Measurements from ENCODE around the gene EIF4A3.
"Not testable (repeated sequence)": the region's sequence is repeated elsewhere in the genome, so short reads cannot be mapped to it uniquely, and the experiment has no call there.

The EIF4A3 gene

GRCh38 chr17:80091376-80091775 lies 55.6 kb downstream of the EIF4A3 start:
- H4K20me1 ChIP-seq (ENCODE audit: insufficient read depth, low read length): no peaks in the 10 kb centered on the region
- no peak overlapping the region for H2AFZ ChIP-seq (ENCODE audit: low read length)
- no peaks in the 10 kb centered on the region for H3K4me1 ChIP-seq (ENCODE audit: insufficient read depth, low read length, severe bottlenecking)
- H3K36me3 ChIP-seq (ENCODE audit: insufficient read depth, low read length): no peaks in the 10 kb centered on the region
- H3F3A ChIP-seq (ENCODE audit: insufficient read depth, low read length): no peaks in the 10 kb centered on the region
- H3K9ac ChIP-seq (ENCODE audit: low read length): no peak overlapping the region
- no peak for TF ChIP-seq CTCF (IDR thresholded peaks at IDR 0.05; ENCODE audit: low read length)
- TF ChIP-seq EZH2 (IDR thresholded peaks at IDR 0.05; ENCODE audit: borderline replicate concordance, low read length): no peak
- no peak overlapping the region for H3K4me2 ChIP-seq (ENCODE audit: low read length)
- H3K27me3 ChIP-seq (ENCODE audit: insufficient read depth, low read length): no peaks in the 10 kb centered on the region
- H3K27ac ChIP-seq (ENCODE audit: low read depth, low read length, poor library complexity, severe bottlenecking): no peak overlapping the region
- H3K4me3 ChIP-seq (ENCODE audit: low read depth, low read length, poor library complexity, severe bottlenecking): no peak overlapping the region
- no peaks in the 10 kb centered on the region for H3K9me3 ChIP-seq (ENCODE audit: low read length)
- H3K79me2 ChIP-seq (ENCODE audit: insufficient read depth, low read length): no peaks in the 10 kb centered on the region
- no peaks in the 10 kb centered on the region for H3K9me2 ChIP-seq (ENCODE audit: low read depth, low read length)

- not testable (repeated sequence) for H3K9ac ChIP-seq (ENCODE audit: low read length); H2AFZ ChIP-seq (ENCODE audit: low read length); H3K79me2 ChIP-seq (ENCODE audit: insufficient read depth, low read length); H3K4me2 ChIP-seq (ENCODE audit: low read length); H4K20me1 ChIP-seq (ENCODE audit: insufficient read depth, low read length); H3K4me1 ChIP-seq (ENCODE audit: insufficient read depth, low read length, severe bottlenecking); H3K9me2 ChIP-seq (ENCODE audit: low read depth, low read length); H3K27ac ChIP-seq (ENCODE audit: low read depth, low read length, poor library complexity, severe bottlenecking); H3K27me3 ChIP-seq (ENCODE audit: insufficient read depth, low read length); H3K9me3 ChIP-seq (ENCODE audit: low read length); H3K36me3 ChIP-seq (ENCODE audit: insufficient read depth, low read length); H3F3A ChIP-seq (ENCODE audit: insufficient read depth, low read length); H3K4me3 ChIP-seq (ENCODE audit: low read depth, low read length, poor library complexity, severe bottlenecking)
These were observed 56.8 kb downstream of the EIF4A3 start for GRCh38 chr17:80090164-80090563.

- no peaks in the 10 kb centered on the region for H3K36me3 ChIP-seq (ENCODE audit: insufficient read depth, low read length)
- no peak overlapping the region for H2AFZ ChIP-seq (ENCODE audit: low read length)
- H4K20me1 ChIP-seq (ENCODE audit: insufficient read depth, low read length): no peaks in the 10 kb centered on the region
- no peak overlapping the region for H3K4me3 ChIP-seq (ENCODE audit: low read depth, low read length, poor library complexity, severe bottlenecking)
- no peak overlapping the region for H3K27ac ChIP-seq (ENCODE audit: low read depth, low read length, poor library complexity, severe bottlenecking)
- no peak overlapping the region for H3K9ac ChIP-seq (ENCODE audit: low read length)
- H3K9me2 ChIP-seq (ENCODE audit: low read depth, low read length): no peaks in the 10 kb centered on the region
- no peaks in the 10 kb centered on the region for H3K4me1 ChIP-seq (ENCODE audit: insufficient read depth, low read length, severe bottlenecking)
- no peaks in the 10 kb centered on the region for H3K9me3 ChIP-seq (ENCODE audit: low read length)
- TF ChIP-seq CTCF (IDR thresholded peaks at IDR 0.05; ENCODE audit: low read length) (no peak), EZH2 (IDR thresholded peaks at IDR 0.05; ENCODE audit: borderline replicate concordance, low read length) (no peak)
- H3K4me2 ChIP-seq (ENCODE audit: low read length): no peak overlapping the region
- no peaks in the 10 kb centered on the region for H3F3A ChIP-seq (ENCODE audit: insufficient read depth, low read length)
- no peaks in the 10 kb centered on the region for H3K79me2 ChIP-seq (ENCODE audit: insufficient read depth, low read length)
- H3K27me3 ChIP-seq (ENCODE audit: insufficient read depth, low read length): no peaks in the 10 kb centered on the region
These were observed 57.2 kb downstream of the EIF4A3 start for GRCh38 chr17:80089762-80090161.

- Histone ChIP-seq H3K79me2 (ENCODE audit: insufficient read depth, low read length) (no peaks in the 10 kb centered on the region), H3K27me3 (ENCODE audit: insufficient read depth, low read length) (no peaks in the 10 kb centered on the region), H4K20me1 (ENCODE audit: insufficient read depth, low read length) (no peaks in the 10 kb centered on the region), H3K4me3 (ENCODE audit: low read depth, low read length, poor library complexity, severe bottlenecking) (no peak overlapping the region), H3K9ac (ENCODE audit: low read length) (no peak overlapping the region), H2AFZ (ENCODE audit: low read length) (no peak overlapping the region), H3F3A (ENCODE audit: insufficient read depth, low read length) (no peaks in the 10 kb centered on the region), H3K4me1 (ENCODE audit: insufficient read depth, low read length, severe bottlenecking) (no peaks in the 10 kb centered on the region), H3K9me2 (ENCODE audit: low read depth, low read length) (no peaks in the 10 kb centered on the region), H3K4me2 (ENCODE audit: low read length) (no peak overlapping the region), H3K27ac (ENCODE audit: low read depth, low read length, poor library complexity, severe bottlenecking) (no peak overlapping the region), H3K36me3 (ENCODE audit: insufficient read depth, low read length) (no peaks in the 10 kb centered on the region), H3K9me3 (ENCODE audit: low read length) (no peaks in the 10 kb centered on the region)
- no peak for TF ChIP-seq EZH2 (IDR thresholded peaks at IDR 0.05; ENCODE audit: borderline replicate concordance, low read length)
- no peak for TF ChIP-seq CTCF (IDR thresholded peaks at IDR 0.05; ENCODE audit: low read length)
These were observed 59.3 kb downstream of the EIF4A3 start for GRCh38 chr17:80087346-80088265.

Data from OCI-LY1 (cell line).